ENCODE data around the gene PLA2G2A.

PLA2G2A gene

GRCh38 chr1:19926296-19927129 lies 52.9 kb downstream of the PLA2G2A start:
- no peak for DNase-seq (ENCODE audit: low read depth)

Measured in fibroblast of gingiva (primary cell).